Kasumi-1 (cell line): ENCODE measurements around the gene SYNPO.

ENCODE experiments used
- DNase-seq, 2 experiments: peaks; one replicate each; lab custom pipeline; 2025; lab: John Stamatoyannopoulos, UW

The SYNPO gene

DNA sequence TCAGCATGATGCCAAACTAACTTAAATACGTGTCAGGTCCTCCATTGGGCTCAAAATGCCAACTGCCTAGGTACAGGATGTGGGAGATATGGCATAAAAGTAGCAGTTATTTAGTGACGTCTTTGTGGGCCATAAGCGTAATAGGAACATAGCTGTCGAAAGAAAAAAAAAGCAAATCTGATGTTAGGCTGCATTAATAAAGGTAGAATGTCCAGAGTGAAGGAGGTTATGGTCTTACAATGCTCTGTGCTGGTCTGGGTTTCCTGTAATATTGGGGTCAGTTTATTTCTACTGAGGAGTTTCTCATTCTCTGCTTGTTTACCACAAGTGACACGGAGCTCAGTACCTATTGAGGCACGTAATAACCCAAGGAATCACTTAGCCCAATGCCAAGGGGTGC, 33.4 kb upstream of the SYNPO start:
- no peak for DNase-seq

DNA sequence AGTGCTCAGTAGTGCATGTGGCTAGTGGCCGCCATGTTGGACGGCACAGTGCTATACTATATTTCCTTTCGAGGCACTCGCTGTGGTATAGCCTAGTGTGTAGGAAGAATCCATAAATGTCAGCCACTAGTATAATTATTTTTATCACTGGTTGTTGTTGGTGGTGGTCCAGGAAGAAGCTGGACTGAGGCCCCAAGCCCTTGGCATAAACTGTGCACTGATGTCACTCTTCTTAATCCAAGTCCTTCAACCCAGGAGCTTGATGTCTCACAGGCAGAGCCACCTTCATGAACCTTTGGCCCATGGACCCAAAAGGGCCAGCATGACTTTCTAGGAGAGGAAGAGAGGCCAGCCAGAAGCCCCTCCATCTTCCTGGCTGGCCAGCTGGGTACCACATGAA, 32.5 kb upstream of the SYNPO start:
- DNase-seq, result no peak

DNA sequence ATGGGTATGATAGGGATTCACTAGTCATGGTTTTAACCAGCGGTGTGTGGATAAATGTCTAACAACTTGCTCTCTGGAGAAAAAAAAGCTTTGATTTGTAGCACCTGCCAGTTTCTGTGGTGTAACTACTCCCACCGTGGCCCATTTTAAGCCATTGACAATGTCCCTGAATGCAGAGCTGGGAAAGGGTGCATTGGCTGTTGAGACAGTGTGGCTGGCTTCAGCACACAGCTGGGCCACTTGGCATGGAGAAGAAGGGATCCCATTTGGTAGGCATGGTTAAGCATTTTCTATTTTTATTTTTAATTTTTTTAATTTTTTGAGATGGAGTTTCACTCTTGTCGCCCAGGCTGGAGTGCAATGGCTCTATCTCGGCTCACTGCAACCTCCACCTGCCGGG, 31.5 kb upstream of the SYNPO start:
- DNase-seq, result no peak

DNA sequence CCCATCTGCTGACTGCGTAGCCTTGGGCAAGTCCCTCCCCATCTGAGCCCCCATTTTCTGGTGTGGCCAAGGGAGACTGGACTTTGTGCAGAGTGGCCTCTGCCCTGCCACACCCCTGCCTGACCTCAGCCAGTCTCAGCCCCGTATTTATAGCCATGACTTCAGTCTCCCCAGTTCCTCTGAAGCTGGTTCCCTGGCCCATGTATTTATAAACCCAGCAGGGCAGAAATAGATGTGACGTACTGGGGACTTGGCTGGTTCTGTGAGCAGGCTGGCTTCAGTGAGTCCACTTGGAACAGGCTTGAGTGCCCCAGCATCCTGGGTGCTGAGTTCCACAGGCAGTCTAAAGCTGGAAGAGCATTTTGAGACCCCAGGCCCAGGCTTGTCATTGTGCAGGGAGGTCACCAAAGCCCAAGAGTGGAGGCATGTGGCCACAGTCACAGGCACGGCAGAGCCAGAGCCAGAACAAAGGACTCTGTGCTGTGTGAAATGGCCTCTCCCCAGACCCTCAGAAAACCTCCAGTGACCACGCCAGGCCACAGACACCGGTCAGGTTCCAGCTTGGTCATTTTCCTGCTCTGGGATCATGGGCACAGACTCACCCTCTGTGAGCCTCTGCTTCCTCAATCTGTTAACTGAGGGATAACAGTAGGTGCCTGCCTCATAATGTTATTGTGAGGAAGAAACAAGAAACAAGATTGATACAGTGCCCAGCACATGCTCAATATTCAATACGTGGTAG, 30.4 kb upstream of the SYNPO start:
- DNase-seq, result no peak

DNA sequence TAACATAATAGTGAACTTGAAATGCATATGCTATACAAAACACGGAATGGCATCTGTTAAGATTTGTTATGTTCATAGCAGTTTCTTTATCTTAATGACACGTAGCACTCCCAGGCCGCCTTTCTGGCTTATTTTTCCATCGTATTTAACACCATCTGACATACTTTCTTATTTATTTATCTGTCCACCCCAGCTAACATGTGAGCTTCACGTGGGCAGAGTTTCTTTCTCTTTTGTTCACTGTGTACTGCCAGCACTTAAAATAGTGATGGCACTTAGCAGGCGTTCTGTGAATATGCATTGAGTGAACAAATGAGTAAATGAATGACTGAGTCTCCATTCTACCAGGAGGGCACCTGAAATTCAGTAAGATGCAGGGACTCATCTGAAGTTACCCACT, 29.4 kb upstream of the SYNPO start:
- DNase-seq, result no peak

DNA sequence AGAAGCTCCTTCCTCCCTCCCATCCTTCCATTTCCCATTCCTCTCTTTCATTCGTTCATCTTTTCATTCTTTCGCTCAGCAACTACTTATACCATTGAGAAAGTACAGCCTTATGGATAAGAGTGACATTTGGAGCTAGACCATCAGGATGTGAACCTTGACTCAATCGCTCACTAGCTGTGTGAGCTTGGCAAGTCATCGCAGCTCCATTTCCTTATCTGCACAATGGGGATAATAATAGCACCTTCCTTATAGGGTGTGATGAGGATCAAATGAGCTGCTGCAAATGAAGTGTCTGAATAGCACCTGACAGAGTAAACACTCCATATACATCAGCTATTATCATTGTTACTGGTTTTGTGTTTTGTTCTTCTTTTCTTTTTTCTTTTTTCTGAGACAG, 28.1 kb upstream of the SYNPO start:
- DNase-seq, result no peak

DNA sequence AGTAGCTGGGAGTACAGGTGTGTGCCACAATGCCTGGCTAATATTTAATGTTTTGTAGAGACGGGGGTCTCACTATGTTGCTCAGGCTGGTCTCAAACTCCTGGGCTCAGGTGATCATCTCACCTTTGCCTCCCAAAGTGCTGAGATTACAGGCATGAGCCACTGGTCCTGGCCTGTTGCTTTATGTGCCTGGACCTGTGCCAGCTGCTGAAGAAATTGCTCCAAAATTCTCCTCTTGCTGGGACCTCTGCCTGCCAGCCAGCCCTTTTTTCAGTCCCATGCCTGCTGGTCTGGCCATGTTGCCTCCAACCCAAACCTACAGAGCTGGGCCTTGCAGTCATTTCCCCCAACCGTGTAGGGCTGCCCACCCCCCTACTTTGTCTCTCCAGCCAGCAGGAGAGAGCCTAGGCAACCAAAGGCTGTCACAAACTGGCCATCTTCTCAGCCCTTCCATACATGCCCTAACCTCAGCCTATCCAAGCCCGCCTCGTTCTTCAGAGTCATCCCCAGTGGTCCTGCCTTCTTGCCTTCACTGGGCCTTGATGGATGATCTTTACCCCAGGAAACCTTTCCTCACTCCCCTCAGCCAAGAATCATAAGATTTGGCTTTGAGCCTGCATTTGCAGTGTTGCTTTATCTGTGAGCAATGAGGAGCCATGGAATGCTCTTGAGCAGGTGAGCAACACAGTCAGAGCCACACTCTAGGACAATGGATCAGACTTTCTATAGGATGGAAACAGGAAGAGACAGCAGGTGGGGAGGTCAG, 27.4 kb upstream of the SYNPO start:
- DNase-seq, result no peak

DNA sequence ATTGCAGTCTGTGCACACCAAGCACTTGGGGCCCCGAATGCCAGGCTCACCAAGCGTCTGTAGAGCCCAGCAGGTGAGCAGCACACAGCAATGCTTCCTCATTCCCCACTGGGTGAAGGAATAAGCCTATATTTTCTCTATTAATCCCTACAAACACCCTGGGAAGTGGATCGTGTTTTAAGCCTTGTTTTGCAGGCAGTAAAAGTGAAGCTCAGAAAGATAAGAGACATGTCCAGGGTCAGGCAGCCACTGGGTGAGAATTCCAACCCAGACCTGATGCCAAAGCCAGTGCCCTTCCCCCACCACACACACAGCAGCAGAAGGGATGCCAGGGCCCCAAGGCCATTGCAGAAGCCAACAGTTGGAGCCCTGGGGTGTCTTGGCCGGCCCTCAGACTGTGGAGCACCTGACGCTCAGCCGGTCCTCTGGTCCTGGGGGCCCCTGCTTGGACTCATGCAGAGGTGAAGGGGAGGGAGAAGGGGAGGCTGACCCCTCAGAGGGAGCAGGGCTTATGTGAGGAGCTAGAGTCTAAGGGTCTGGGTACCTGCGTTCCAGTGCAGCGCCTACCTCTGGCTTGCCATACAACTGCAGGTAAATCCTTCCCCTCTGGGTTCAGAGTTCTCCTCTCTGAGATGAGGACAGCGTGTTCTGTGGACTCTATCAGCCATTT, 26.3 kb upstream of the SYNPO start:
- DNase-seq, result no peak

DNA sequence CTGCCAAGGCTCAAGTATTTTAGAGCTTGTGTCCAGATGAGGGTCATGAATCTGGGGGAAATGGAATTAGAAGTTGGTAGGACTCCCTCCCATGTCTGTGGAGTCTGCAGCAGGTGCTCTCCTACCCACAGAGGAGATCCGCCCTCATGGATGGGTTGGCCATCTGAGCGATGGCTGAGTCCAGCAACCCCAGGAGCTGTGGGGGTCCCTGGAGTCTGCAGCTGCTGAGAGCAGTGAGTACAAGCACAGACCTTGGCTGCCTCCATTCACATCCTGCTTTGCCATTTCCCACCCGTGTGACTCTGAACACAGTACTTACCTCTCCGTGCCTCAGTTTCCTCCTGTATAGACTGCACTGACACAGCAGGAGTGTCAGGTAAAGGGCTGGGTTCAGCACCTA, 25.8 kb upstream of the SYNPO start:
- DNase-seq, result no peak

DNA sequence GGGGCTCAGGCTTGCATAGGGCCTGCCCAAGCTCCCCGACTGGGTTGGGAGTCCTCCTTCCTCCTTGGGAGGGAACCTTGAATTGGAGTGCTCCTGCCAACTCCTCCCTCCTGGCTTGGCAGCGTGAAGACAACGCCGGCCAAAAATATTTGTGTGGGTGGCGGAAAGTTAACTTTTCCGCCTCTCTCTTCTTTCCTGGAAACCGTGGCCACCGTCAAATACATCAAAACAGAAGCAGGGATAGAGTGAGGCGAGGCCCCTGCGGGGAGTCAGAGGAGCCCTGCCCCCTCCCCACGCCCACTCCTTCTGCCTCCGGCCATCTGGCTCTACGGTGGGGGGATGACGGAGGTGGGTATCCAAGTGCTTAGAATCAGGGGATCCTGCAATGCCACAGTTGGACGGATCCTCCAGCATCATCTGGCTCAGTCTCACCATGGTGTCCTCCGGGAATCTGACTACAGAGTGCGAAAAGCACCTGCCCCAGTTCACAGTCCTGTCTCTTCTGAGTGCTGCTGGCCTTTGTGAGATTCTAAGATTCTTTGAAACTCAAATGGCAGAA, 25.2 kb upstream of the SYNPO start:
- no peak for DNase-seq

DNA sequence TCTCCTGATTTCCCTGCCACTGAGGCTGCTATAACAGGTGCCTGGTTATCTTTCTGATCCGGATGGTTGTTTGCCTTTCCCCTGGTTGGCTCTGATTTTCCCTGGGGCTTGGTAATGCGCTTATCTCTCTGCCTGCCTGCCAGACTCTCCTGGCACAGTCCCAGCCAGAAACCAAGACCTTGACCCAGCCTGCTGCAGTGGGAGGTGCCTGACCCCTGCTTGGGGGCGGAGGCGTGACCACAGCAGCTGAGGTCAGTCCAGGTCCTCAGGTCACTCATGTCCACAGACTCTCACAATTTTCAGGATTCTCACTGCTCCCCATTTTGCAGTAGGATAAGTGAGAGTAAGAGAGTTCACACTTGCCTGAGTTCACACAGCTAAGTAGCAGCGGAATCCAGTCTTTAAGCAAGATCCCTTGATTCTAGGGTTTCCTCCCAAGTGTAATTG, 24.4 kb upstream of the SYNPO start:
- DNase-seq, result no peak

DNA sequence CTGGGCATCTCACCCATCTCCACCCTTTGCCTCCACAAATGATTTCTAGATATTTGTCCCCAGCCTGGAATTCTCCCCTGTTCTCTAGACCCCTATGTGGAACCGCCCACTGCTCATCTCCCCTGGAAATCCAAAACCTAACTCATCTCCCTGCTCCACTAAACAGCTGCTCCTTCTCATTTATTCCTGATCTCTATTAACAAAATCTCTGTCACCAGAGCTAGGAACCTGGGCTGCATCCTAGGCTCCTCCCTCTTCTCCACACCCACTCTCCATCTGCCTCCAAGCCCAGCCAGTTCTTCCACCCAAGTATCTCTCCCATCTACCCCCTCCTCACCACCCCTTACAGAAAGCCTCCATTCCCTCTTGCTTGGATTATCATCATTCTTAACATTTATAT, 24.0 kb upstream of the SYNPO start:
- DNase-seq, result no peak

DNA sequence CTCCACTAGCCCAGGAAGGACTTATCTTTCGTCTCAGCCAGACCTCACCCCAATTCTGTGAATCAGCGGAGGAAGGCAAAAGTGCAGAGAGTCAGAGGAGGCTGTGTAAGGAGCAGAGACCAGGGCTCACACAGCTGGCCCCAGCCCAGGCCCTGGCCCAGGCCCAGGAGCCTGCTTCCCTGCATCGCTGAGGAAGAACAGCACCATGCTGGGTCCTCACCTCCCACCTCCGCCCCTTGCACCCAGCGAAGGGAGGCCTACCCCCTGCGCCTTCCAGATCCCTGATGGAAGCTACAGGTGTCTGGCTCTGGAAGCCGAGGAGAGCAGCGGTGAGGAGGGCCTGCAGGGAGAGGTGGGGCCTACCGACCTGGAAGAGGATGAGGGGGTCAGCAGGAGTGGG, 22.3 kb upstream of the SYNPO start:
- no peak for DNase-seq

DNA sequence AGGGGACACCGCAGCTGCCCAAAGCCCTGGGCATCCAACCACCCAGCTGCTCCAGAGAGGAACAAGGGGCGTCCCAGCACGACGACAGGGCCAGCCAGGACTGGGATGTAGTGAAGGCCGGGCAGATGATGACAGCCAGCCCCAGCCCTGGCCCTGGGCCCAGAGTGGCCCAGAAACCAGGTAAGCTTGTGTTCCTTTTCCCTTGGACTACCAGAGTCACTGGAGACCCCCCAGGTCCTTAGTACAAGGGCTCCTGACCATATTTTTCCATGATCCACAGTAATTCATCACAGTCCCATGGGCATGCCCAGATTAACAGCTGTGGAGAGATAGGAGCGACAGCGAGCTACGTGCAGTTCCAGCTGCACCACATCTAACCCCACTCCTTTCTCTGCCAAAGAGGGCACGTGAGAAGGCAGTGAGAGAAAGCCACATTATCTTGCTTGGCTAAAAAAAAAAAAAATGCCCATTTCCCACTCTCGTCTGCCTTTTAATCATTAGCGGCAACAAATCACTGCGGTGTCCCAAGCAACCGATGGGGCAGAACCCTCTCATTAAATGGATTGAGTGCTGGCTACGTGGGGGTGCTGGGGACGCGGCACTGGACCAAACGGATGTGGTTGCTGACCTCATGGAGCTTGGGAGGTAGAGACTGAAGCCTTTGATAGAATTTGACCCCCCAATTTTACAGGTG, 21.7 kb upstream of the SYNPO start:
- no peak for DNase-seq

DNA sequence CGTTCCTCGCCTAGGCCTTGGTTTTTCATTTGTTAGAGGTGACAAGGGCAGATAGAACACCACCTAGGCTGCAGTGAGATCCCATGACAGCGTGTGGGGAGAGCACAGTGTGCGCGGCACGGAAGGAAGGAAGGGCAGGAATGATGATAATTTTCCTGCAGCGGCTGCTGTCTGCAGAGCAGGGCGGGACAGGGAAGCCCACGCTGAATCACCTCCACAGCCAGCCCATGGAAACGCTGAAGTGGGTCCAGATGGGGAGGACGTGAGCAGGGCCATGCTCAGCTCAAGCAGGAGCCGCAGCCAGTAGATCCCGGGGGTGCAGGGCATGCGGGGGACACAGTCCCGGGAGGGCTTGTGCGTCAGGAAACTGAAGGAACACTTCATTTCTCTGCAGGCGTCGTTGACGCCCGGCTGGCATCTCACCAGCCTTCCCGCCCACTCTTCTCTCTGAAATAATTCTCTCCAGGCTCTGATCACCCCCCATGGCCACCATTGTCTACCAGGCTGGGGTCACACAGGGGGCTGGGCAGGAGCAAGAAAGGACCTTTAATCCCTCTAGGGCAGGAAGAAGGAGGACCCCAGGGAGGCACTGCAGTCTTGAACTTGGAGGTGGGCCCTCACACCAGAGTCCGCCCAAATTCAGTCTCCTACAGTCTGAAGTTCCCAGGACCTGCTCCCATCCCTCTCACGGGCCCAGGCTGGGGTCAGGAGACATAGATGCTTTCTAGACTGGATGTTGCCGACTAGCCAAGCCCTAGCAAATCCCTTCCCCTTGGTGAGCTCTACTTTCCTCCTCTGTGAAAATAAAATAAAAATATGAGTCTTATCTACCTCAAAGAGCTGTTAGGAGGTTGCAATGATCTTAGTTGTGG, 20.9 kb upstream of the SYNPO start:
- DNase-seq, result no peak

DNA sequence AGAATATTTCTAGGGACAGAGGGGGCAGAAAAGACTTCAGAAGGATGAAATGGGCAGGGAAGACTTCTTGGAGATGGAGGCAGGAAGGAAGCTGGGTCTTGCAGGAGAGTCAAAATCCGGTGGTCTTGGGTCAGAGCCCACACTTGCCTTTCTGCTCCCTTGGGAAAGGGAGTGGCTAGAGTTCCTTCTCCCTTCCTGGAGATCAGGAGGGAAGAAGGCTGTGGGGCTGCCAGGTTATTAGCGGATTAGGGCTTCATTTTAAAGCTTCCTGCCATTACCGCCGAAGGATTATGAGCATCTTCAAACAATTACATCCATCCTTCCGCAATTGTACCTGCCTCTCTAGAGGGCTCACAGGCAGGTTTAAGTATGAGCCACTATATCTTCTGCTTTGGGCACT, 19.2 kb upstream of the SYNPO start:
- DNase-seq, result no peak

DNA sequence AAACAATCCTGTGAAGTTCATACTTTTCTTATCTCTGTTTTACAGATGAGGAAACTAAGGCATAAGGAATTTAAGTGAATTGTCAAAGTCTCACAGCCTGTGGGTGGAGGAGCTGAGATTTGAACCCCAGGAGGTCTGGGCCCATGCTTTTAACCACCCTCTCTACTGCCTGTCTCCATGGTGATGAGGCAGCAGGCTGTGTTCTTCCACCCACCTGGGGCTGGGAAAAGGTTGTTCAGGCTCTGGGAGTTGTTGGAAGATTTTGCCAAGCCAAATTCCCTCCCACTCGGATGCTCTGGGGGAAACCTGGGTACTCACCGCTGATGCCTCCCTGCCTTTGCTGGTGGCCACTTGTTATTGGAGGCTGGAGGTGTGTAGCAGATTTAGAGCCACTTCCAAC, 18.3 kb upstream of the SYNPO start:
- no peak for DNase-seq

DNA sequence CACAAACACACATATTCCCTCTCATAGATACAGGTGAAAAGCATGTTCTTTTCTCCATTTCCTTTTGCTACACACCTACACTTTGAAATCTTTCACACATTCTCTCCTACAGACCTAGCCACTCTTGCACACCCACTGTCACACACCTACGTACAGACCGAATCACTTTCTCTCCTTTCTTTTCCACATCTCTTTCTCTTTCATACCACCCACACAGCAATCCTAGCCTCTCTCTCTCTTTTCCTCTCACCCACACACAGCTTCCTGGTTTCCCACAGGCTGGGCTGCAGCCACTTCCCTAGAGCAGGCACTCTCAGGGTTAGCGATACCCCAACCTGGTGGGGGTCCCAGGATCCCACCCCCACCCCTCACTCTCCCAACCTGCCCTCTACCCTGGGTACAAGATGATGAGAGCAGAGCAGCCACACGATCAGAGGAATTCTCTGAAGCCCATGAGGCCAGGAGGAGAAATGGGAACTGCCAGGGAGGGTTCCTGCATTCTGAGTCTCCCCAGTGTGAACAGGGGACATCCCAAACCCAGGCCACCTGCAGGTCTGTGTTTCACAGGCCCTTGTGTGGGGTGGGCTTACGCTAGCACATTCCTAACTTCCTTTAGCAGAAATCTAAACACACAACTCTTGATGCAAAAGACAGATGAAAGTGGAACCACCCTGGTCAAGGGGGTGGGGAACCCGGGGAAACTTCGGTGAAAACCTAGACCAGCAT, 17.1 kb upstream of the SYNPO start:
- DNase-seq, result no peak

DNA sequence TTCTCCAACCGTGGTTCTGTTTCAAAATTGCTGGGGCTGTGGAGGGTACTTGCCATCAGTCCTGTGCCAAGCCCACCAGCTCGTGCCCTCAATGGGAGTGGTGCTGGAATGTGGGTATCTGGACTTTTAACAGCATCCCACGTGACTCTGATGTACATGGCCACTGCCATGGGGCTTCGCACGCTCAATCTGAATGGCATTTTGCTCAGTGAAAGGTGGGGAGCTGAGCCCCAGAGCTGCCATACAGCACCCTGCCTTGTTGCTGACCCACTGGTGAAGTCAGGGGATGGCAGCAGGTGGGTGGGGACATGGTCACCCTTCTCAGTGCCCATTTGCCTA, 16.6 kb upstream of the SYNPO start:
- DNase-seq, result no peak

DNA sequence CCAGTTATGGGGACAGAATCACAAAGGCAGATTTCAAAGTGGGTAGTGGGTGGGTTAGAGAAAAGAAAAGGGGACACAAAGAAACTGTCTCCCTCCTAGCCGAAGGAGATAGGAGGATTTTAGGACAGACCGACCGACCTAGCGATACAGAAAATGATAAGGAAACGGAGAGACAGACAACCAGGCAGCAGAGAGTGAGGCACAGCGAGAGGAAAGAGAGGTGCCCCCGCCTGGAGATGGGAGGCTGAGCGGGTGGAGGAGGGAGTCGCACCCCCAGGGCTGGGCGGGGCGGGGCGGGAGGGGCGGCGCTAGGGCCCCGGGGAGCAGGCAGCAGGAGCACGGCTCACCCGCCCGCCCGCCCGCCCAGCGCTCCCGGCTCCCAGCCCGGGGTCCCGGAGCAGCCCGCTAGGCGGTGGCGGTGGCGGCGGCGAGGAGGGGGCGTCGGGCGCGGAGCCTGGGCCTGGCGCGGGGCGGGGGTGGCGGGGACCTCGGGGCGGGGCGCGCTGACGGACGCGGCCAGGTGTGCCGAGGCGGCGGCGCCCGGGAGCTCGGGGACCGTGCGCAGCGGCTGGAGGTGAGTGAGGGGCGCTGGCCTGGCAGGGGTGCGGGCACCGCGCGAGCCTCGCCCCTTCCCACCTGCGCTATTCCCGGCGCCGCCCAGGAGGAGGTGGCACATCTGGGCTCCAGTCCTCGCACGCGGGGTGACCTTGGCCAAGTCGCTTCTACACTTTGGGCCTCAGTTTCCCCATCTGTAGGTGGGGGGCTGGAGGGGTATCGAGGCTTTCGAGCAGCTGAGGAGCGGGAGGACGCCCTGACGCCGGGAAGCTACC, 15.9 kb upstream of the SYNPO start:
- DNase-seq, result peak; percentile 13 to 14
